Measurements from ENCODE around the gene OR10H5.
"Not testable (repeated sequence)": the region's sequence is repeated elsewhere in the genome, so short reads cannot be mapped to it uniquely, and the experiment has no call there.

Gene OR10H5

DNA sequence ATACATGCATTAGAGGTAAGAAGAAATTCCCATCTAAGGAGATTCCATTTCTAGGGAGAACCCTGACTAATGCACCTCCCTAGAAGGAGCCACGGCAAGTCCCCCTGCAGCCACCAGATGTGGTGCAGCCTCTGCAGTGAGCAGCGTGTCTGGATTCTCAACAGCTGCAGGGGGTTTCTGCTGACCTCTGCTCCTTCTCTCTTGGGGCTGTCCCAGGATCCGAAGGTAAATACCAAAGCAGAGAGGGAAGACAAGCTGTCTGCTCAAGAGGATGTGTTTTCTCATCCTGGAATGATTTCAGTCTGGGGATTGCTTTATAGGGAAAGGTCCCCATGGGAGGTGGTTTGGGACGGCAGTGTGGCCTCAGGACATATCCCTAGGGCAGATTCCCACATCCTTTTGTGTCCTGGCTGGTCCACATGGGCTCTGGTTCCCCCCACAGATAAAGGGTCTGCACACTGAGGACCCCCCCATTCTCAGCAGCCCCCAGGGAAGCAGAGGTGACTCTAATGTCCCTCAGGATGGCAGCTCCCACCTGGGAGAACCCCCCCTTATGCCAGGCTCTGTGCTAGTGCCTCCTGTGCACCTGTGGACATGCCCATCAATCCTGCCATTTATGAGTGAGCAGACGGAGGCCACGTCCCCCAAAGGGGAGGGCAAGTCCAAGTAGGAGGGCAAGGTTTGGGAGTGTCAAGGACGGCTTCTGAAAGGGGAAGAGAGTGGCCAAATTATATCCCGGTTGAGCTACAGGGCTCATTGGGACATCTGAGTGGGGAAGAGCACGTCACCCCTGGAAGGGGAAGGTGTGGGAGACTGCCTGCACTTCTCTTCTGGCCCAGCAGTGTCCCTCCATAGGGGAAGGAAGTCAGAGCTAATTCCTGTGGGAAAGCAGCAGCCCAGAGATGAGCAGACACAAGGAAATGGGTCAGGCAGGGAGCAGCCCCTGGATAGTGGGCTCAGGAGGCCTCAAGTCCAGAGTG, 10.2 kb upstream of the OR10H5 start:
- Histone ChIP-seq H3K4me1 (ENCODE audit: control insufficient read depth, insufficient read depth, low read length, poor library complexity, severe bottlenecking) (no peaks in the 10 kb centered on the region), H3K9me3 (ENCODE audit: control insufficient read depth, low read length) (peaks cover 65% of the 10 kb centered on the region), H3K4me3 (ENCODE audit: extremely low read depth, insufficient read depth, low read length, poor library complexity, severe bottlenecking) (no peak overlapping the region), H3K27ac (ENCODE audit: low read depth, low read length, severe bottlenecking) (no peak overlapping the region), H3K36me3 (ENCODE audit: control insufficient read depth, insufficient read depth, low read length) (no peaks in the 10 kb centered on the region)
- WGBS, 2 experiments (ENCODE audit: insufficient coverage in 2 of 2) = 49% methylated on average over 8 of the region's 9 CpGs

DNA sequence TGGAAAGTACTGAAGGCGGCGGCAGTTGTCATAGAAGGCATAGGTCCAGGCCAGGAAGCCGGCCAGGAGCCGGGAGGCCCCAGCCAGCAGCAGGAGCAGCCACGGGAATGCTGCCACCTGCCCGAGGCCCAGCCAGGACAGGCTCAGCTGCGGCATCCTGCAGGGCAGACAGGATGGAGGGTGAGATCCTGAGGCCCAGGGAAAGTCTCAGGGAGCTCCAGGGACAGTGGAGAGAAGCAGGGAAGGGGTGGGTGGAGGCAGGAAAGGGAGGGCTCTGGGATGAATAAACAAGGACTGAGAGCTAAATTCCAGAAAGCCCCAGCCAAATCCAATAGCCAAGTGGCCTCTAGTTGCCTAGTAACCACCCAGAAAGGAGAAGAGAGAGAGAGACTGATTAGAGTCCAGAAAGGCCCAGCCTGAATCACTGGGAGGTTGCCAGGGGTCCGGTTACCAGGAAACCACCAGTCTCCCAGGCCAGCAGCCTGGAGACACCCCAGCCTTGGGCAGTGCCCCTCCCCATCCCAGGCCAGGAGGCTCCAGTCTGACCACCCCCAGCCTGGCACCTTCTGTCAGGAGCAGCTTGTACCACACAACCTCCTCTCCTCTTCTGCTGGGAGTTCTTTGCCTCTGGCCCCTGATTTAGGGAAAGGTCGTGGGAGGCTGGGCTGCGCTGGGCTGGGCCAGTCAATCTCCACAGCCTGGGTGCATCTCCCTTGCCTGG, 7.5 kb upstream of the OR10H5 start:
- 67 to 75% methylated on average over 9 of the region's 10 CpGs for WGBS, 2 experiments (ENCODE audit: insufficient coverage in 2 of 2)
- no peak overlapping the region for H3K27ac ChIP-seq (ENCODE audit: low read depth, low read length, severe bottlenecking)

DNA sequence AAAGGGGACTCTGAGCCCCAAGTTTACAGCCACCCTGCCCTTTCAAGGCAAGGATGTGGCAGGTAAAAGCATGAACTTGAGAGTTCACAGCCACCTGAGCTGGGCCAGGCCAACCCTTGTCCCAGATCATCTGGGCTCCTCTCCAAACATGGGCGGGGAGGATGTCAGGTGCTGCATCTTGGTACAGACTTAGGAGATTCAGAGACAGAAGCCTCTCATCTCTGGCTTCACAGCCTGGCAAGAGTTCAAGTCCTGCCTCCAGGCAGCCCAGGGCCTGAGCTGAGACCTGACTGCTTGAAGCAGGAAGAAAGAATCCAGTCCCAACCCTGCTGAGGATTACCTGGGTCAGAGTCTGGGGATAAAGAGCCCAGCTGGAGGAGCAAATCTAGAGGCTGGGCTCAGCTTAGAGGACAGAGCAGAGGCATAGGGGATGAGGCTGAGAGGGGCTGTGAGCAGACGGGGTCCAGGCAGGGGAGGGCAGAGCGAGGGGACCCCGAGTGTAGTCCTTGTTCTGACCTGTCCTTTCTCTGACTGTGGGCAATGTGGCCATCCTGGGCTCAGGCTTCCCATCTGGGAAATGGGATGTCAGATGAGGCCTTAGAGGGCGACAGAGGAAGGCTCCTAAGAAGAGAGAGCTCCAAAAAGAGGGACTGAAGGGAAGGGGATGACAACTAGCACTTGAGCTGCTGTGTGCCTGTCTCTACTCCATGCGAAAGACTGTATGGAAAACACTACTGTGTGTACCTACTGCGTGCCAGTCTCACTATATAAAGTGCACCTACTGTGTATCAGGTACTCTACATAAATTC, 6.6 kb upstream of the OR10H5 start:
- Histone ChIP-seq H3K27ac (ENCODE audit: low read depth, low read length, severe bottlenecking) (no peak overlapping the region), H3K4me1 (ENCODE audit: control insufficient read depth, insufficient read depth, low read length, poor library complexity, severe bottlenecking) (no peaks in the 10 kb centered on the region), H3K9me3 (ENCODE audit: control insufficient read depth, low read length) (peaks cover 34% of the 10 kb centered on the region), H3K36me3 (ENCODE audit: control insufficient read depth, insufficient read depth, low read length) (no peaks in the 10 kb centered on the region), H3K4me3 (ENCODE audit: extremely low read depth, insufficient read depth, low read length, poor library complexity, severe bottlenecking) (no peak overlapping the region)
- 41 to 46% methylated on average over 5 to 7 of the region's 7 CpGs for WGBS, 2 experiments (ENCODE audit: insufficient coverage in 2 of 2)

More for the DNA sequence above, 7.5 kb upstream of the OR10H5 start:
- Histone ChIP-seq H3K9me3 (ENCODE audit: control insufficient read depth, low read length) (peaks cover 43% of the 10 kb centered on the region), H3K4me3 (ENCODE audit: extremely low read depth, insufficient read depth, low read length, poor library complexity, severe bottlenecking) (no peak overlapping the region), H3K4me1 (ENCODE audit: control insufficient read depth, insufficient read depth, low read length, poor library complexity, severe bottlenecking) (no peaks in the 10 kb centered on the region), H3K36me3 (ENCODE audit: control insufficient read depth, insufficient read depth, low read length) (no peaks in the 10 kb centered on the region)

DNA sequence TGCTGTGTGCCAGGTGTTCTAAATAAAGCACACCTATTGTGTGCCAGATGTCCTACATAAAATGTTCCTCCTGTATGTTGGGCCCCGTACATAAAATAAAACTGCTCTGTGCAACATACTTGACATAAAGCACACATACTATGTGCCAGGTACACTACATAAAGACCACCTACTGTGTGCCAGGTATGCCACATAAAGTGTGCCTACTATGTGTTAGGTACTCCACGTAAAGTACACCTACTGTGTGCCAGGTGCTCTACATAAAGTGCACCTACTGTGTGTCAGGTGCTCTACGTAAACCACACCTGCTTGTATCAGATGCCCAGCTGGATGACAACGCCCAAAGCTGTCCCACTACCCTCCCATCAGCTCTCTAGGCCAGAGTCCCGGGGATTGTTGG, 5.8 kb upstream of the OR10H5 start:
- 63 to 79% methylated on average over 2 to 3 of the region's 5 CpGs for WGBS, 2 experiments (ENCODE audit: insufficient coverage in 2 of 2)
- Histone ChIP-seq H3K27ac (ENCODE audit: low read depth, low read length, severe bottlenecking) (no peak overlapping the region), H3K9me3 (ENCODE audit: control insufficient read depth, low read length) (peaks cover 28% of the 10 kb centered on the region), H3K4me1 (ENCODE audit: control insufficient read depth, insufficient read depth, low read length, poor library complexity, severe bottlenecking) (no peaks in the 10 kb centered on the region), H3K36me3 (ENCODE audit: control insufficient read depth, insufficient read depth, low read length) (no peaks in the 10 kb centered on the region), H3K4me3 (ENCODE audit: extremely low read depth, insufficient read depth, low read length, poor library complexity, severe bottlenecking) (no peak overlapping the region)

DNA sequence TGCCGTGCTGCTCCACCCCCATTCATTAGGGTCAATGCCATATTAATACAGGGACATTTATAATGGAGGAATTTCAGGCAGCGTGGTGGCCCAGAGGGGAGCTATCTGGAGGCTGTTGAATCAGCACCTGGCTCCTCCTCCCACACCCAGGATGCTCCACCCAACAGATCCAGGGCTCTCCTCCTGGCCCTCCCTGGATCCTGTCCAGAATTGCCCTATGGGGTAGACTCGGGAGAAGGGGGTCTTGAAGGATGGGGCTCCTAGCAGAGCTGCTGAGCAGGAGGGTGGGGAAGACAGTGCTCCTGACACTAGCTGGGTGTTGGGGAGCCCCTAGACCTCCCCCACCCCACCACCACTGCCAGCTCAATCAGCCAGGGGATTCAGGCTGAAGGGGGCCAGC, 5.2 kb upstream of the OR10H5 start:
- H3K36me3 ChIP-seq (ENCODE audit: control insufficient read depth, insufficient read depth, low read length) = no peaks in the 10 kb centered on the region

DNA sequence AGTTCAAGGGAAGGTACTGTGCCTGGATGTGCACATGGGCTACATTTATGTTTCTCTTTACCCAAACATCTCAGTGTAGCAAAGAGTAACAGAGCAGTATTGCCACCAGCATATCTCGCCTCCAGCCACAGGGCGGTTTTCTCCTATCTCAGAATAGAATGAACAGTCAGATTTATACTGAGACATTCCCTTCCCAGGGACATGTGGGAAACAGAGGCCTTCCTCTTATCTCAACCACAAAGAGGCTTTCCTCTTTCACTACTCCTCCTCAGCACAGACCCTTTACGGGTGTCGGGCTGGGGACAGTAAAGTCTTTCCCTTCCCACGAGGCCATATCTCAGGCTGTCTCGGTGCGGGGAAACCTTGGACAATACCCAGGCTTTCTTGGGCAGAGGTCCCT, 4.6 kb upstream of the OR10H5 start:
- WGBS, 2 experiments (ENCODE audit: insufficient coverage in 2 of 2) = 89 to 93% methylated on average over 4 to 7 of the region's 7 CpGs
- peaks cover 23% of the 10 kb centered on the region for H3K9me3 ChIP-seq (ENCODE audit: control insufficient read depth, low read length)
- H3K27ac ChIP-seq (ENCODE audit: low read depth, low read length, severe bottlenecking); H3K4me1 ChIP-seq (ENCODE audit: control insufficient read depth, insufficient read depth, low read length, poor library complexity, severe bottlenecking); H3K36me3 ChIP-seq (ENCODE audit: control insufficient read depth, insufficient read depth, low read length); H3K4me3 ChIP-seq (ENCODE audit: extremely low read depth, insufficient read depth, low read length, poor library complexity, severe bottlenecking): not testable (repeated sequence)

More for the DNA sequence above, 5.2 kb upstream of the OR10H5 start:
- Histone ChIP-seq H3K4me3 (ENCODE audit: extremely low read depth, insufficient read depth, low read length, poor library complexity, severe bottlenecking) (no peak overlapping the region), H3K4me1 (ENCODE audit: control insufficient read depth, insufficient read depth, low read length, poor library complexity, severe bottlenecking) (no peaks in the 10 kb centered on the region), H3K27ac (ENCODE audit: low read depth, low read length, severe bottlenecking) (no peak overlapping the region), H3K9me3 (ENCODE audit: control insufficient read depth, low read length) (peaks cover 28% of the 10 kb centered on the region)
- WGBS, 2 experiments (ENCODE audit: insufficient coverage in 2 of 2) = no CpG with 5 or more reads among the region's 3 CpGs

DNA sequence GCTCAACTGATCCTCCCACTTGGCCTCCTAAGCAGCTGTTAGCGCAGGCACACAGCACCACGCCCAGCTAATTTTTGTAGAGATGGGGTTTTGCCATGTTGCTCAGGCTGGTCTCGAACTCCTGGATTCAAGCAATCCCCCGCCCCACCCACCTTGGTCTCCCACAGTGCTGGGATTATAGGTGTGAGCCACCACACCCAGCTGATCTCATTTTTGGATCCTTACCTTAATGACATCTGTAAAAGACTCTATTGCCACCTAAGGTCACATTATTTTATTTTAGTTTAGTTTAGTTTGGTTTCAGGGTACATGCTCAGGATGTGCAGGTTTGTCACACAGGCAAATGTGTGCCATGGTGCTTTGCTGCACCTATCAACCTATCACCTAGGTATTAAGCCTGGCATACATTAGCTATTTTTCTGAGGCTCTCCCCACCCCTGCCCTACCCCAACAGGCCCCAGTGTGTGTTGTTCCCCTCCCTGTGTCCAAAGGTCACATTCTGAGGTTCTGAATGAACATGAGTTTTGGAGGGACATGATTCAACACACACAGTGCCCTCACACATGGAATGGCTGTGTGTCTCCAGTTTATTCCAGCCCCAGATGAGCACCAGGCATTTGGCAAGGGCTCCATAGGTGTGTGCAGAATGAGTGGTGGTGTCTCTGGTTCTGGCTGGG, 1.3 kb downstream of the OR10H5 start:
- no peak overlapping the region for H3K4me3 ChIP-seq (ENCODE audit: extremely low read depth, insufficient read depth, low read length, poor library complexity, severe bottlenecking)
- WGBS, 2 experiments (ENCODE audit: insufficient coverage in 2 of 2) = 20 to 59% methylated on average over 2 to 4 of the region's 4 CpGs
- no peaks in the 10 kb centered on the region for H3K4me1 ChIP-seq (ENCODE audit: control insufficient read depth, insufficient read depth, low read length, poor library complexity, severe bottlenecking)
- no peak overlapping the region for H3K27ac ChIP-seq (ENCODE audit: low read depth, low read length, severe bottlenecking)
- no peaks in the 10 kb centered on the region for H3K36me3 ChIP-seq (ENCODE audit: control insufficient read depth, insufficient read depth, low read length)
- H3K9me3 ChIP-seq (ENCODE audit: control insufficient read depth, low read length) = peaks cover 38% of the 10 kb centered on the region

DNA sequence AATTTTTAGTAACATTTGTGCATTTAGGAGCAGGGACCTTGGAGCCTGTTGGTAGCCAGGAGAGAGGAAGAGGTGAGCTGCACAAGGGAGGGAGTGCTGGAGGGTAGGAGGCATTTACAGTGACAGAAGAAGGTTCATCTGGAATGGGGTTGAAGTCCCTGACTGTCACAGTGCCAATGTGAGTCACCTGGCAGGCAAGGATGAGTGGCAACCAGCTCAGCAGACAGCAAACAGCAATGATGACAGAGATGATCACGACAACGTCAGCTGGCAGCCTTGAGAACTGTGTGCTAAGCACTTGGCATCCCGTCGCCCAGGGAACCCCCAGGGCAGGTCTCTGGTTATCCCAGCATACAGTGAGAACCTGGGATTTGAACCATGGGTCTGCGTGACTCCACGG, 2.6 kb downstream of the OR10H5 start:
- no peaks in the 10 kb centered on the region for H3K4me1 ChIP-seq (ENCODE audit: control insufficient read depth, insufficient read depth, low read length, poor library complexity, severe bottlenecking)
- no peak overlapping the region for H3K4me3 ChIP-seq (ENCODE audit: extremely low read depth, insufficient read depth, low read length, poor library complexity, severe bottlenecking)
- H3K27ac ChIP-seq (ENCODE audit: low read depth, low read length, severe bottlenecking) = no peak overlapping the region
- H3K36me3 ChIP-seq (ENCODE audit: control insufficient read depth, insufficient read depth, low read length) = no peaks in the 10 kb centered on the region
- peaks cover 38% of the 10 kb centered on the region for H3K9me3 ChIP-seq (ENCODE audit: control insufficient read depth, low read length)
- 44 to 60% methylated on average over 6 of the region's 6 CpGs for WGBS, 2 experiments (ENCODE audit: insufficient coverage in 2 of 2)

DNA sequence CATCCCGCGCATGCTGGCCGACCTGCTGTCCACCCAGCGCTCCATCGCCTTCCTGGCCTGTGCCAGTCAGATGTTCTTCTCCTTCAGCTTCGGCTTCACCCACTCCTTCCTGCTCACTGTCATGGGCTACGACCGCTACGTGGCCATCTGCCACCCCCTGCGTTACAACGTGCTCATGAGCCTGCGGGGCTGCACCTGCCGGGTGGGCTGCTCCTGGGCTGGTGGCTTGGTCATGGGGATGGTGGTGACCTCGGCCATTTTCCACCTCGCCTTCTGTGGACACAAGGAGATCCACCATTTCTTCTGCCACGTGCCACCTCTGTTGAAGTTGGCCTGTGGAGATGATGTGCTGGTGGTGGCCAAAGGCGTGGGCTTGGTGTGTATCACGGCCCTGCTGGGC, 6.8 kb downstream of the OR10H5 start:
- H3K4me3 ChIP-seq (ENCODE audit: extremely low read depth, insufficient read depth, low read length, poor library complexity, severe bottlenecking); H3K36me3 ChIP-seq (ENCODE audit: control insufficient read depth, insufficient read depth, low read length); H3K4me1 ChIP-seq (ENCODE audit: control insufficient read depth, insufficient read depth, low read length, poor library complexity, severe bottlenecking); H3K27ac ChIP-seq (ENCODE audit: low read depth, low read length, severe bottlenecking): not testable (repeated sequence)
- 82 to 90% methylated on average over 2 to 4 of the region's 18 CpGs for WGBS, 2 experiments (ENCODE audit: insufficient coverage in 2 of 2)
- peaks cover 52% of the 10 kb centered on the region for H3K9me3 ChIP-seq (ENCODE audit: control insufficient read depth, low read length)

DNA sequence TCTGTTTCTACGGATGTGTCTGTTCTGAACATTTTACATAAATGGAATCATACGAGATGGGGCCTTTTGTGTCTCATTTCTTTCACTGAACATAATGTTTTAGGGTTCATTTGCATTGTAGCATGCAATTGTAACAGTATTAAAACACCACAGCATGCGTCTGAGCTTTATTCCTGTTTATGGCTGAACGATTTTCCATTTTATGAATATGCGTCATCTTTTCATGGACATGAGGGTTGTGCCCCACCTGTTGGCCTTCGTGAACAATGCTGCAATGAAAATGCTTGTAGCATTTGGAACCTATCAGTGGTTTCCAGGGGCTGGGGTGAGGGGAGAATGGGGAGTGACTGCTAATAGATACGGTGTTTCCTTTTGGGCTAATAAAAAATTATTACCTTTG, 22.9 kb downstream of the OR10H5 start:
- Histone ChIP-seq H3K27ac (ENCODE audit: low read depth, low read length, severe bottlenecking) (no peak overlapping the region), H3K4me3 (ENCODE audit: extremely low read depth, insufficient read depth, low read length, poor library complexity, severe bottlenecking) (no peak overlapping the region), H3K4me1 (ENCODE audit: control insufficient read depth, insufficient read depth, low read length, poor library complexity, severe bottlenecking) (no peaks in the 10 kb centered on the region), H3K9me3 (ENCODE audit: control insufficient read depth, low read length) (peaks cover 58% of the 10 kb centered on the region), H3K36me3 (ENCODE audit: control insufficient read depth, insufficient read depth, low read length) (no peaks in the 10 kb centered on the region)
- WGBS, 2 experiments (ENCODE audit: insufficient coverage in 2 of 2) = 71 to 73% methylated on average over 5 to 6 of the region's 7 CpGs
